KOPT-K1 (cell line): ENCODE data around the gene NDST1.
"Not testable (repeated sequence)": the region's sequence is repeated elsewhere in the genome, so short reads cannot be mapped to it uniquely, and the experiment has no call there.

Experiments
- H3K27ac ChIP-seq: fragments of 200-600 bp; sonication (generic); 2 replicates; pipeline ENCODE4 v1.5.1; 2016; ENCODE audit warnings: antibody characterized with exemption, mild to moderate bottlenecking, low read depth, low read length; ENCODE audit not compliant: poor library complexity, severe bottlenecking
- H3K36me3 ChIP-seq: fragments of 200-600 bp; sonication (generic); 2 replicates; pipeline ENCODE4 v1.5.1; 2017; ENCODE audit warnings: antibody characterized with exemption, mild to moderate bottlenecking, low read length, moderate library complexity; ENCODE audit not compliant: insufficient read depth
- H3K9me3 ChIP-seq: fragments of 200-600 bp; sonication (generic); 2 replicates; pipeline ENCODE4 v1.5.1; 2017; ENCODE audit warnings: antibody characterized with exemption, low read length, mild to moderate bottlenecking; ENCODE audit not compliant: insufficient read depth, poor library complexity, severe bottlenecking

NDST1 gene

GRCh38 chr5:150510460-150511263, 2.7 kb downstream of the NDST1 start:
- H3K36me3 ChIP-seq: no peaks in the 10 kb centered on the region

GRCh38 chr5:150511578-150512367, 3.8 kb downstream of the NDST1 start:
- Histone ChIP-seq H3K9me3 (no peaks in the 10 kb centered on the region), H3K27ac (no peak overlapping the region), H3K36me3 (no peaks in the 10 kb centered on the region)

More at GRCh38 chr5:150510460-150511263, 2.7 kb downstream of the NDST1 start:
- H3K9me3 ChIP-seq: no peaks in the 10 kb centered on the region
- H3K27ac ChIP-seq: no peak overlapping the region

- Histone ChIP-seq H3K9me3 (no peaks in the 10 kb centered on the region), H3K36me3 (no peaks in the 10 kb centered on the region), H3K27ac (no peak overlapping the region)
Observed at GRCh38 chr5:150512368-150512747, 4.4 kb downstream of the NDST1 start.

DNA sequence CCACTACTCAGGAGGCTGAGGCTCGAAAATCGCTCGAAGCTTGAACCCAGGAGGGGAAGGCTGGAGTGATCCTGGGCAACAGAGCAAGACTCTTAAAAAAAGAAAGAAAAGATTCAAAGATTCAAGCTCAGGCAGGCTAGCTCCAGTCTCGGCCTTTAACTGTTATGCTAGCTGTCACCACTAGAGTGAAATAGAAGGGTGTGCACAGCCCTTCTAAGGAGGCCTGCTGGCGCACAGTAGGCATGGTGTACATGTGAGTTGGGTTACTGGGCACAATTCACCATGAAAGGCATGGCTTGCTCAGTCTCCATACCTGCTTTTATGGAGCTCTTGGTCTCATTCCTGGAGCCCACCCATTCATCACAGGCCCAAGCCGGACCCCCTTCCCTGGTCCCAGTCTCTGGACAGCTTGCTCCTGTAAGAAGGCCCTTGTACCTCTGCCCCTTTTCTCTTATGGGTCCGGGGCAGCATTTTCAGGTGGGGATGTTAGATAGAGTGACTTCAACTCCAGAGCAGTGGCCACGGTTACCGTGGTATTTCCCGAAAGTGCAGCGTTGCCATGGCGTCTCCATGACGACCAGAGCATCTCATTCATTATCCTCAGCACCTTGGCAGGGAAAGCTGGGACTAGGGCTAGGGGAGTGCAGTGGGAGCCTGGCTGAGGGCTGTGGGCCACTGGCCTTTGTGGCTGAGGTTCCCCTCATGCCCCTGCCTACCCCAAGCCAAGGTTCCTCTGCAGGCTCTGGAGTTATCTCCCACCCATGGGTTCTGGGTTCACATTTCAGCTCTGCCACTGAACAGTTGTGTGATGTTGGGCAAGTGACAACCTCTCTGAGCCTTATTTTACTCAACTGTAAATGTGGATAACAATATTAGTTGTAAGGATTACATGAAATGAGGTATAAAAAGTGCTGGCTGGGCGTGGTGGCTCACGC, 5.7 kb downstream of the NDST1 start:
- no peaks in the 10 kb centered on the region for H3K36me3 ChIP-seq
- H3K9me3 ChIP-seq: no peaks in the 10 kb centered on the region
- H3K27ac ChIP-seq: no peak overlapping the region

DNA sequence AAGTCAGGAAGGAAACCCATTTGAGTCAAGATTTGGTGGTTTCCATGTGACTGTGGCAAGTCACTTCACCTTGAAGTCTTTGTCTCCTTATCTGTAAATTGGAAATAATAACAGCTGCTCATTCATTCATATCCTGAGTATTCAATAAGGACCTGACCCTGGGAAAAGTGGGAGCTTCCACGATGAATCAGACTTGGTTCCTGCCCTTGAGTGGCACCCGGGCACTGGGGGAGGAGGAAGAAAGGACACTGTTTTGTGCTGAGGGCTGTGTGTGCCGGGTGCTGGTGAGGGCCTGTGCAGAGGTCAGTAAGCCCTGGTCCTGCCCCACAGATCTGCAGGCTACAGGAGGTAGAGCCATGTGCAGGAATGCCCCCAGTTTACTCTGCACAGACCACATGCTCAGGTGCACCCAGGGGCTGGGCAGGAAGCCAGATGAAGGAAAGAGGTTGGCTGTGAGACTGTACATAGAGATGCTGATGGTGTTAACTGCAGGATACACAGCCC, 6.8 kb downstream of the NDST1 start:
- no peak overlapping the region for H3K27ac ChIP-seq
- H3K9me3 ChIP-seq: no peaks in the 10 kb centered on the region
- no peaks in the 10 kb centered on the region for H3K36me3 ChIP-seq

GRCh38 chr5:150515446-150515845, 7.5 kb downstream of the NDST1 start:
- no peaks in the 10 kb centered on the region for H3K36me3 ChIP-seq
- no peak overlapping the region for H3K27ac ChIP-seq

DNA sequence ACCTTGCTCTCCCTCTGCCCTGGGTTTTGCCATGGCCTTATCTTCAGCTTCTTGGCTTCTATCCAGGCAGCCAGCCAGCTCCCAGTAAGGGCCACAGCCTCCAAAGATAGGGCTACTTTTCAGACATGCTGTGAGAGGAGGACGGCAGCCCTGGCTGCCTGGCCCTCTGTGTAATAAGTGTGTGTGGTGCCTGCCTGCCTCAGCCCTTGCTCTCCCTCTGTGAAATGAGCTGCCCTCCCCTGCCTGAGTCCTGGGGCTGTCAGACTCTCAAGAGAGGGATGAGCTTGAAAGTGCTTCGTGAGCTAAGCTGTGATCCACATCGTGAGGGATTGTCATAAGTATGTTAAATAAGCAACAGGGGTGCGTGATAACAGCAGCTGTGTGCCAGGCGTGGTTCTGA, 8.1 kb downstream of the NDST1 start:
- no peaks in the 10 kb centered on the region for H3K36me3 ChIP-seq
- no peaks in the 10 kb centered on the region for H3K9me3 ChIP-seq
- no peak overlapping the region for H3K27ac ChIP-seq

More at GRCh38 chr5:150515446-150515845, 7.5 kb downstream of the NDST1 start:
- no peaks in the 10 kb centered on the region for H3K9me3 ChIP-seq

- Histone ChIP-seq H3K27ac (no peak overlapping the region), H3K36me3 (no peaks in the 10 kb centered on the region), H3K9me3 (no peaks in the 10 kb centered on the region)
Observed at GRCh38 chr5:150517272-150518152, 9.6 kb downstream of the NDST1 start.

GRCh38 chr5:150518712-150519559, 11.0 kb downstream of the NDST1 start:
- H3K9me3 ChIP-seq, H3K36me3 ChIP-seq, H3K27ac ChIP-seq: not testable (repeated sequence)

GRCh38 chr5:150519560-150519945, 11.6 kb downstream of the NDST1 start:
- no peaks in the 10 kb centered on the region for H3K36me3 ChIP-seq
- no peak overlapping the region for H3K27ac ChIP-seq

GRCh38 chr5:150519978-150520377, 12.0 kb downstream of the NDST1 start:
- H3K9me3 ChIP-seq: no peaks in the 10 kb centered on the region
- no peak overlapping the region for H3K27ac ChIP-seq
- H3K36me3 ChIP-seq: no peaks in the 10 kb centered on the region

More at GRCh38 chr5:150519560-150519945, 11.6 kb downstream of the NDST1 start:
- no peaks in the 10 kb centered on the region for H3K9me3 ChIP-seq

GRCh38 chr5:150520747-150521521, 13.0 kb downstream of the NDST1 start:
- no peaks in the 10 kb centered on the region for H3K9me3 ChIP-seq
- H3K27ac ChIP-seq: no peak overlapping the region
- H3K36me3 ChIP-seq: no peaks in the 10 kb centered on the region

- no peaks in the 10 kb centered on the region for H3K36me3 ChIP-seq
- no peak overlapping the region for H3K27ac ChIP-seq
- H3K9me3 ChIP-seq: no peaks in the 10 kb centered on the region
Observed at GRCh38 chr5:150521522-150521817, 13.5 kb downstream of the NDST1 start.
